ENCODE measurements around the gene DZIP1.
"Not testable (repeated sequence)": the region's sequence is repeated elsewhere in the genome, so short reads cannot be mapped to it uniquely, and the experiment has no call there.

The DZIP1 gene

DNA sequence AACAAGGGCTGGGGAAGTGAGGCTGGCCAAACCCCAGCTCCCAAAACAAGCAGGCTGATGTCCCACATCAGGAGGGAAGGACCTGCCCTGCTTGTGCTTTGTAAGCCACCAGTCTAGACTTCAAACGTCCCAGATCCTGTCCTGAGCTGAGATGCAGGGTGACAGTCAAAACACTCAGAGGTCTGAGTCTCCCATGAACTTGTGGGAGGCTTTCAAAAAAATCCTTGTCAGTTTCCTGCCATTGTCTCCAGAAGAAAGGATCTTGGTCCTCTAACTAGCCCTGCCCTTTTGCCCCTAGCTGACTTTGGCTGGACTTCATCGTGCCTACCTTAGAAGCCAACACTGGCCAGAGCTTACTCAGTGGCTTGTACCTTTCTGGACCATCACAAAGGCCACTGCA lies 43.3 kb downstream of the DZIP1 start:
- peak; percentile 65 for DNase-seq (ENCODE audit: low spot score)

- DNase-seq (ENCODE audit: low spot score) = no peak
Measured at GRCh38 chr13:95596701-95597100, 47.8 kb downstream of the DZIP1 start.

GRCh38 chr13:95593462-95593861 lies 51.0 kb downstream of the DZIP1 start:
- no peak for DNase-seq (ENCODE audit: low spot score)

GRCh38 chr13:95588721-95589120 lies 55.8 kb downstream of the DZIP1 start:
- no peak for DNase-seq (ENCODE audit: low spot score)

- DNase-seq (ENCODE audit: low spot score) = no peak
Measured at GRCh38 chr13:95588134-95588533, 56.4 kb downstream of the DZIP1 start.

- DNase-seq (ENCODE audit: low spot score) = no peak
Measured at GRCh38 chr13:95585867-95586266, 58.6 kb downstream of the DZIP1 start.

DNA sequence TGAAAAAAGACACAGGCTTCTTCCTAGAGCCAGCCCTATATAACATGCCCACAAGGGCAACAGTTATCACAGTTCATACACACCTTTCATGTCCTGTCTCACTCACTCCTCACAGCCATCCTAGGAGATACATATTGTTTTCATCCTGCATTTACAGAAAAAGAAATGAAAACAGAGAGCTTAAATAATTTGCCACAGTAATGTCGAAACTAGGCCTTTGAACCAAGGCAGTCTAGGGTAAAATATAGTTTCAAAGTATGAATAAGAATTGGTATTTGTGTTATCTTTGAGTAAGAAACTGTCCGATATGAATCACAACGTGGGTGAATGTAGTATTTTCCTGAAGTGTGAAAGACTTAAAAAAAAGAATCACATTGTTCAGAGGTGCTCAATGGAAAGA lies 65.2 kb downstream of the DZIP1 start:
- no peak for DNase-seq (ENCODE audit: low spot score)

GRCh38 chr13:95573221-95573620 lies 71.3 kb downstream of the DZIP1 start:
- DNase-seq (ENCODE audit: low spot score) = no peak

- no peak for DNase-seq (ENCODE audit: low spot score)
Measured at GRCh38 chr13:95571941-95572340, 72.6 kb downstream of the DZIP1 start.

DNA sequence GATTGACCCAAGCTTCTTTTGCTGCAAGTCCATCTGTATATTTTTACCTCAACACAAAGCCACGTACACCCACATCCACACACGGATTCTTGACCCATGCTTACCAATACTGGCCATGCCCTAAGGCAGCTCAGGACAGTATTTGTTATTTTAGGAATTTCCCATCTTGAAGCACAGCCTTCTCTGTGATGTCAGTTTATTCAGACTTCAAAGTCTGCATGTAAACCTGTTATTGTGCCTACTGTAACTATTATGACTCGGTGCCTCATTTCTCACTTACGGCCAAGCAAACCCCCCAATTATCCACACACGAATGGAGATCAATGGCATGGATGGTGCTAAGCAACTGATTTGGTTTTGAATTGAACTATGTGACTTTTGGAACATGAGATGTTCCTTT lies 74.5 kb downstream of the DZIP1 start:
- DNase-seq (ENCODE audit: low spot score) = no peak

DNA sequence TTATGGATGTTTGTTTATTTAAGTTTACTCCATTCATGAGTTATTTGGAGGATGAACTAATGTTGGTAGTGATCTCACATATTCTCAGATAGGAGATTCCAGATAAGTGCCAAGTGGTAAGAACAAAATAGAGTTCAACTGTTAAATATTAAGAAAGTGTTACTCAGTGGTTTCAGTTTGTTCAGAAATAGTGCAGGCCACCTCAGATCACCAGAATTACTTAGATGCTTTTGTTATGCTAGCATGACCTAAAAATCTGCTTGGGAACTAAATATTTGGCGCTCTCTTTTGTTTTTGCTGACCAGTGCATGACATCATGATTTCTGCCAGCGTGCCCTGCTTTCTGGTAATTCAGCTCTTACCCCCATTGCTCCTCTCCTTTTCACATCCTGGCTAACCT lies 76.4 kb downstream of the DZIP1 start:
- DNase-seq (ENCODE audit: low spot score) = no peak

DNA sequence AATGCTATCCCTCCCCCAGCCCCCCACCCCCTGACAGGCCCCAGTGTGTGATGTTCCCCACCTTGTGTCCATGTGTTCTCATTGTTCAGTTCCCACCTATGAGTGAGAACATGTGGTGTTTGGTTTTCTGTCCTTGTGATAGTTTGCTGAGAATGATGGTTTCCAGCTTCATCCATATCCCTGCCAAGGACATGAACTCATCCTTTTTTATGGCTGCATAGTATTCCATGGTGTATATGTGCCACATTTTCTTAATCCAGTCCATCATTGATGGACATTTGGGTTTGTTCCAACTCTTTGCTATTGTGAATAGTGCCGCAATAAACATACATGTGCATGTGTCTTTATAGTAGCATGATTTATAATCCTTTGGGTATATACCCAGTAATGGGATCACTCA lies 78.7 kb downstream of the DZIP1 start:
- DNase-seq (ENCODE audit: low spot score) = not testable (repeated sequence)

DNA sequence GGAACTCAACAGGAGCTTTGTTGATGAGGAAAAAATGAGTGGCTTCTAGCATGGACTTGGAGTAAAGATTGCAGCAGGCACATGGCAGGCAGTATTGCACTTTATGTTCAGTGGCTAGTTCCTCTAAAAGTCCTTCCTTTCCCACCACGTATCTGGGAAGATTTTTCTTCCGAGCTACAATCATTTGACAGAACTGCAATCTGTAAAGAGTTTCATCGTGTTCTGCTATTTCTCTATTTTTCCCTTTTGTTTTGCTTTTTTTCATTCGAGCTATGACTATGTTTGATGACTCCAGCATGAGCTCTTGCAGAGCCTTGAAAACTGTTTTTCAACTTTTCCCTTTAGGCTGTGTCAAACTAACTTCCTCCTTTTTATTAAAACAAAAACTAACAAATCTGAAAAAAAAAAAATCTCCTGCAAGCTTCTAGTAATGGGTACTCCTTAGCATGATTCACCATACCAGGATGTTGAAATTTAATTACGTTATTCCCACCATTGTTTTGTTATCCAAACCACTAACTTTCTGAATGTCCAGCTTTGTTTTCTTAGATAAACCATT lies 79.7 kb downstream of the DZIP1 start:
- peak; percentile 10 for DNase-seq (ENCODE audit: low spot score)

DNA sequence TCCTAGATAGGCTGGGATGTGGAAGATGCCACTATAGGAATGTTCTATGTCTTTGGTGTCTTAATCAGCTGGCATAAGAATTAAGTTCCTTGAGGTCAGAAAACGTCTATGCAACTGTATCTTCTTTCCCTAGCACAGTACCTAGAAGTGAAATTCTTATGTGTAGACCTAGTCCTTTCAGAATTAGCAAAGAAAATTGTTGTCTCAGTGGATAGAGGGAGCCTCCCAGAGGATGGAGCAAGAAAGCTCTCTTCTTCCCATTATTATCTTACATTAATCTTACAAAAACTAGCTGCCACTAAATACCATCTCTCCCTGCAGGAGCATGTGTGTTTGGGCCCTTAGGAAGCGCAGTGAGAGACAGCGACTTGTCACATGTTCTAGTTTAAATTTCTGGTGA lies 80.4 kb downstream of the DZIP1 start:
- no peak for DNase-seq (ENCODE audit: low spot score)

DNA sequence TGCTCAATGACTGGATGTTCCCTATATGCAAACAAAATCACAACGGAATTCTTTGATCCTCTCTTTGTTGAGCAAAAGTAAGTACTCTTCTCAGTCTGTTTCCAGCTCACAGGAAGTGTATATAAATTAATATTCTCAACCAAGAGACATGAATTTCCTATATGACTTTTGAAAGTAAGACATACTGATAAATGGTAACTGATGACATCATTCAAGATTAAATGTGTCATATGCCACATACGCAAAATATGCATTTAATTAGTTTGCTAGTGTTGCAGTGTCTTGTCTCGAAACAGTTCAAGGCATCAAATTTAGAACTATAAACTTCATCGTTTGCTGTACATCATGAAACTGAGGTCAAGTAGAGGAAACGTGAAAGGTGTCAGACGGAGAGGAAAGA lies 84.1 kb downstream of the DZIP1 start:
- no peak for DNase-seq (ENCODE audit: low spot score)

DNA sequence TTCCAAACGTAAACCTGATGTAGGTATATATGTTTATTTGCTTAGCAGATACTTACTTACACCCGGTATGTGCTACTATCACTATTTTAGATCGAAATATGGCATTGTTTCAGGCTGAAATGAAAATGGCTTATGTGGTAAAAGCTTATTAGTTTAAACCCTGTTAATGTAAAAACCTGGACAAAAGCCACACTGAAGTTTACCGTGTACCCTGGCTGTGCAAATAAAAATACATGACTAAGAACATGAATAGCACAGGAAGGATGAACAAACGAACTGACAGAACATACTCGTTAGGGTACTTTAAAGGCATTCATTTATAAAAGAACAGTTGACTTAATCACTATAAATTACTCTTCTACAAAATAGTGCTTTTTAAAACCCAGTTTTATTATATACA lies 85.4 kb downstream of the DZIP1 start:
- DNase-seq (ENCODE audit: low spot score) = no peak

DNA sequence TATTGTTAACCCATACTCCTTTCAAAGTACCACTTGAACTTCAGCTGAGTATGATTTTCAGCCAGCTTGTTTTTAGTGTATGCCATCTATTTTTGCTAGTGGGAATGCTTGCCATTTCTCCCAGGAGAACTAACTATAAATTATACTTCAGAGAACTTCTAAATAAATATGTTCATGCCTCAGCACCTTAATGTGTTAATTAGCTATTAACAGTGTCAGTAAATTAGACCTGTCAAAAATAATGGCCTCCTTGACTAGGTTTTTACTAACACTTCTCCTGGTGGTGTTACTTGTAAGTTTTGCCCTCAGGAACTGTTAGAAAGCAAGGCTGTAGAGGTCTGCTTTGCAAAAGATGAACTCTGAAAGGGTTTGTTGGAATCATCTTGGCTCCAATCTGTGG lies 87.5 kb downstream of the DZIP1 start:
- no peak for DNase-seq (ENCODE audit: low spot score)

GRCh38 chr13:95553581-95554385 lies 90.7 kb downstream of the DZIP1 start:
- DNase-seq (ENCODE audit: low spot score) = no peak

GRCh38 chr13:95552539-95553441 lies 91.7 kb downstream of the DZIP1 start, which contains the start of gene CLDN10:
Gene CLDN10 (plus strand): TSS chr13:95552720. CDS start chr13:95552754, 34 bp downstream.
- DNase-seq (ENCODE audit: low spot score) = no peak

DNA sequence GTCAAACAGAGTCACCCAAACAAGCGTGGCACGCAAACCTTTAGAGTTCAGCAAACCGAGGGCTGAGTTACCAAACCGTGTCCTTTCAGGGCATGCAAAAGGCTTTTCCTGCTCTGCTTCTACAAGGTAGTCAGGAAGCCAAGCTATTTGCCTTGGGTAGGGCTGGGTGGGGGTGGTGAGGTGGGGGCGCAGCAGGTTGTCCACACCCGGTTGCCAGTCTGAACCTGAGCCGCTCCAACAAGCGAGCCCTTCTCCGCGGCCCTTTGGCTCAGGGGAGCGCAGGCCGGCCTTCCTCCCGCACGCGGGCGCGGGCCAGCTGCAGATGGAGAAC lies 92.3 kb downstream of the DZIP1 start:
- DNase-seq (ENCODE audit: low spot score) = no peak

DNA sequence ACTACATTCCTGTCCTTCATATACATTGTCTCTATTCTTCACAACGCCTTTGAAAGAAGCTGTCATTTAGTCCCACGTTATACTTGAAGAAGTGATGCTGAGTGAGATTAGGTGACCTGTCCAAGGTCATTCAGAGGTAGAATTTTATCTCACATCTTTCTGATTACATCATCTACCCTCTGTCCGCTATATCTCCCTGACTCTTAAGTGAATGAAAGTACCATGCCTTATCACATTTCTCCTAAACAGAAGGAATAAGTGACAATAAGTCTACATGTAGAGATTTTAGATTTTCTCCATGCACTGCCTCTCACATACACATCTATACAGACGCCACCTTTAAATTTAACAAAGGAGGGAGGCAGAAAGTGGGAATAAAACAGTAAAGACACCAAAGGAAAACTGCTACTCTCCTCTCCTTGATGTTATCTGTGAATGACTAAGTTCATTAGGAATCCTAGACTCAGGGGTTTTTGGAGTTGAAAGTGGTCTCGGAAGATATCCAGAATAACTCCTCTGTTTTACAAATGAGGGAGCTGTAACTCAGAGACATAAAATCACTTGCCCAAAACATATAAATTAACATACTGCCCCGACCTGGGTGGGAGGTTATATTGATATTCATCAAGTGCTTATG lies 96.9 kb downstream of the DZIP1 start:
- no peak for DNase-seq (ENCODE audit: low spot score)

GRCh38 chr13:95546919-95547318 lies 97.6 kb downstream of the DZIP1 start:
- DNase-seq (ENCODE audit: low spot score) = no peak

- DNase-seq (ENCODE audit: low spot score) = no peak
Measured at GRCh38 chr13:95544293-95544692, 100.2 kb downstream of the DZIP1 start.

All from kidney capillary endothelial cell (primary cell).